H1 (cell line): ENCODE measurements around the gene EED.

Source experiments
- CHD1 ChIP-seq: IDR thresholded peaks from 2 replicates; pipeline ENCODE4 v1.6.1; 2012; ENCODE audit warnings: low read depth, low read length, improper control_type of control experiment
- RFX5 ChIP-seq: IDR thresholded peaks from 2 replicates; pipeline ENCODE4 v1.6.1; 2011; ENCODE audit warnings: low read depth, low read length, improper control_type of control experiment, borderline replicate concordance
- TF ChIP-seq, protein P1 (sequence below), 3 experiments: IDR thresholded peaks; 1 replicate in 2 of 3; 2 replicates in 1 of 3; pipeline versions ENCODE4 v1.5.1 to v1.6.1; 2011; ENCODE audit warnings: low read length in 3 of 3, mild to moderate bottlenecking in 3 of 3, inconsistent platforms in 2 of 3, low read depth in 1 of 3, moderate library complexity in 1 of 3; ENCODE audit not compliant: insufficient read depth in 1 of 3; ENCODE audit errors: control extremely low read depth in 1 of 3

DNA sequence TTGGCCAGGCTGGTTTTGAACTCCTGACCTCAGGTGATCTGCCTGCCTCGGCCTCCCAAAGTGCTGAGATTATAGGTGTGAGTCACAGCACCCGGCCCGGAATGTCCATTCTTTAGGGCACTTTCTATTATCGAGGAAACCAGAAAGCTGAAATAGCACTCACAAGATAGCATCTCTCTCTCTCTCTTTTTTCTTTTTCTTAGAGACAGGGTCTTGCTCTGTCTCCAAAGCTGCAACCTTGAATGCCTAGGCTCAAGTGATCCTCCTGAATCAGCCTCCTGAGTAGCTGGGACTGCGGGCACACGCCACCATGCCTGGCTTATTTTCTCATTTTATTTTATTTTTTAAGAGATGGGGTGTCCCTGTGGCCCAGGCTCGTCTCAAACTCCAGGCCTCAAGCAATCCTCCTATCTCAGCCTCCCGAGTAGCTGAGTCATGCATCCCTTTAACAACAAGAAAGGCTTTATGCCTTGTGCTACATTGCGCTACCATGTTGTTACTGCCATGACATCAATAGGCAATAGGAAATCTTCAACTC, 7.2 kb upstream of the EED start:
- TF ChIP-seq, protein P1, sequence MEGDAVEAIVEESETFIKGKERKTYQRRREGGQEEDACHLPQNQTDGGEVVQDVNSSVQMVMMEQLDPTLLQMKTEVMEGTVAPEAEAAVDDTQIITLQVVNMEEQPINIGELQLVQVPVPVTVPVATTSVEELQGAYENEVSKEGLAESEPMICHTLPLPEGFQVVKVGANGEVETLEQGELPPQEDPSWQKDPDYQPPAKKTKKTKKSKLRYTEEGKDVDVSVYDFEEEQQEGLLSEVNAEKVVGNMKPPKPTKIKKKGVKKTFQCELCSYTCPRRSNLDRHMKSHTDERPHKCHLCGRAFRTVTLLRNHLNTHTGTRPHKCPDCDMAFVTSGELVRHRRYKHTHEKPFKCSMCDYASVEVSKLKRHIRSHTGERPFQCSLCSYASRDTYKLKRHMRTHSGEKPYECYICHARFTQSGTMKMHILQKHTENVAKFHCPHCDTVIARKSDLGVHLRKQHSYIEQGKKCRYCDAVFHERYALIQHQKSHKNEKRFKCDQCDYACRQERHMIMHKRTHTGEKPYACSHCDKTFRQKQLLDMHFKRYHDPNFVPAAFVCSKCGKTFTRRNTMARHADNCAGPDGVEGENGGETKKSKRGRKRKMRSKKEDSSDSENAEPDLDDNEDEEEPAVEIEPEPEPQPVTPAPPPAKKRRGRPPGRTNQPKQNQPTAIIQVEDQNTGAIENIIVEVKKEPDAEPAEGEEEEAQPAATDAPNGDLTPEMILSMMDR (IDR thresholded peaks at IDR 0.05; ENCODE audit: control extremely low read depth in 1 of 3, insufficient read depth in 1 of 3, low read depth in 1 of 3, low read length in 3 of 3): no peak
- TF ChIP-seq RFX5 (no peak), CHD1 (no peak)
